GM19043 (cell line): ENCODE results near the gene SLC22A17.

Source experiments
- ATAC-seq: cut with Tn5 transposase; IDR thresholded peaks from one replicate; pipeline ENCODE4 v1.9.1; 2021; ENCODE audit warnings: low read depth; ENCODE audit not compliant: unreplicated experiment

The SLC22A17 gene

DNA sequence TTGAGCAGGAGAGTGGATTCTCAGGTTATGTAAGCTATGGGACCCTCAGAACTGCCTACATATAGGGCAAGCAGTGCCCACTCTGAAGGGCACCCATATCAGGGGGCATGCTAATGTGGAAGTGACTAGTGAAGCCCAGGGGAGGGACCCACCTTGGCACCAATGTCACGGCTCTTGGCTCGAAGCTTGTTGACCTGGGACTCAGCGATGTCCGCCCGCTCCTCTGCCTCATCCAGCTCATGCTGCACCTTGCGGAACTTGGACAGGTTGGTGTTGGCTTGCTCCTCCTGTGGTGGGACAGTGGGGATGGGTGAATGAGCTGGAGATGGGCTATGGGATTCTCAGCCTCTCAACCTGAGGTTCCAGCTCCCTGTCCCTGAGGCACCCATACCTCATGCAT, 29.6 kb upstream of the SLC22A17 start:
- no peak for ATAC-seq

DNA sequence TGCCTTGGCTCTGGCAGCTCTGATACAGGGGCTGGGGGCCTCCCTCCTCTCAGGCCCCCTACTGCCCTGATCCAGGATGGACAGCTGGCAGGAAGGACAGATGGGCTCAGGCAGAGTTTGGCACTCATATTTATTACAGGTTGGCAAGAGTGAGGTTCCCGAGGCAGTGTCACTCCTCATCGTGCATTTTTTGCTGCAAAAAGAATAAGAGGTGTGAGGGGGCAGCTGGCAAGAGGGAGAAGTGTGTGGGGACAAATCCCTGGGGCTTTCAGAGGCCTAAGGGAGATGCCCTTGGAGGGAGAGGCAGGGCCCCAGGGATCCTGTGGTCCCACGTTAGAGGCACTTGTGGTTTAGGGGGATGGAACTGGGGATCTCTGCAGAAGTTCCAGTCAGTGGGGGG, 29.2 kb upstream of the SLC22A17 start:
- ATAC-seq, result no peak

DNA sequence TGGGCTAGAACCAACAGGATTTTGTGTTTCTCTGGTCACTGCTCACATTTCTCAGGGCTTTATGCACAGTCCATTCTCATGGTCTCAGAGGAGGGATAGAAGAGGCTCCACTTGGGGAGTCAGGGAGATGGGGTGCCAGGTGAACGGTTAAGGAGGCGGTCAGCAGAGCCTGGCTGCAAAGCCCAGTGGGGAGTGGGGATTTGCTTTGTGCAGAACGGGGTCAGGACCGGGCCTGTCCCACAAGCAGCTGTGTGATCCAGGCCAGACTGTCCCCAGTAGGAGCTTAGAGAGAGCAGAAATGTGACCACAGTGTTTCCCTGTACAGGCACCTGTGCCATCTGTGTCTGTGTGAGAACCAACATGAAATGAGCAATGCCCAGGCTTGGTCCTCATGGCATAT, 28.3 kb upstream of the SLC22A17 start:
- ATAC-seq, result no peak

DNA sequence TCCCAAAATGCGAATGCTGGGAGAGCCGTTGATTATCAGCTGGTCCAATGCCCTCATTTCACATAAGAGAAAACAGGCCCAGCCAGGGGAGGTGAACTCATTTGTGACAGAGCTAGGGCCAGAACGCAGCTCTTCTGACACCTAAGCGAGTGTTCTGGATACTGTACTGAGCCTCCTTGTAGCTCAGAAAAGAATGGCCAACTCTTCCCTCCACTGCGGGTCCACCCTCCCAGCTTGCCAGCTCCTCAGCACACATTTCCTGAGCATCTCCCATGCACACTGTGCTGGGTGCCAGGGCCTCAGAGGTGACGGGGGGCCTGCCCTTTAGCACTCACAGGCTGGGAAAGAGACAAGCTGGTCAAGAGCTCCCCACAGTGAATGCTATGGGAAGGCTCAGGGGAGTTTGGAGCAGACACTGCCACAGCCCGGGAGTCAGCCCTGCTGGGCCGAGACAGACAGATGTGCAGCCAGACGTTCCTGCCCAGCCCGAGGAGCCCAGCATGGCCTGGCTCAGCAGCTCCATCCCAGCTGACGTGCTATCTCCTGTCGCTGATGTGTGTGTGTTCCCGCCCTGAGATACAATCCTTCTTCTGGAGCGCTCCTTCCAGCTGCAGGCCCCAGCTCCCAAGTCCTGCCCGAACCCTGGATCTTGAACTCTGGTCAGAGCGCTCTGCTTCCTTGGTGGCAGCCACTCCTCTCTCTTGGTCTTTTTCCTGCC, 27.7 kb upstream of the SLC22A17 start:
- no peak for ATAC-seq

DNA sequence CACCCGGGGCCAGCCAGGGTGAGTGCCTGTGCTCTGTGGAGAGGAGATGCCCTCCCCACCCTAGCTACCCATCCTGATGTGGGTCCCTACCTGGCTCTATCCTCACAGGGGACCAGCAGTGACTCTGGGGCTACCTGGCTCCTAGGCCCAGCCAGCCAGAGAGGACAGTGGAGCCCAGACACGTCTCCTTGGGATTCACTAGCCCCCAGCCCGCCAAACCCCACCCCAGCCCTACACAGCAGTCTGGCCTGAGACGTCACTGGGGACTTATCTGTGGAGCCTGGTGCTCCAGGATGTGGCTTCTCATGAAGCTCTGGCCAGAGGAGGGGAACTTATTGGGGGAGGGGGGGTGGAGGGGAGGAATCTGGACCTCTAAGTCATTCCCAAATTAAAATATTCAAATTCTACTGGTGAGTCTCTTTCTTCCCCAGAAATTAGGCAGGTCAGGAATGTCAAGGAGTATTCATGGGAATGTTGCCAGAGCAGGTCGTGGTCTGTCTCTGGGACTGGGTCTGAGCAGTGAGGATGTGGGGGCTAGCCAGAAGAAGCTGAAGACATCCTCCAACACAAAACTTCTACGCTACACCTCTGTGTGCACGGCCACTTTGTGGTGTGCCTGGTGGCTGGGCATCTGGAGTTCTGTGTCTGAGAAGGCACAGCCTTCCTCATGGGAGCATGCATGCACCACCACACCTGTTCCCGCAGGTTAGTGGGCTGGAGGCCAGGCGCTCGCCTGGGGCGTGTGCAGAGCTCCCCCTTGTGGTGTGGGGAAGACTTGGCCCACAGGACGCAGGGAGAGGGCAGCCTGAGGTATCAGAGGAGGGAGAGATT, 26.9 kb upstream of the SLC22A17 start:
- no peak for ATAC-seq

DNA sequence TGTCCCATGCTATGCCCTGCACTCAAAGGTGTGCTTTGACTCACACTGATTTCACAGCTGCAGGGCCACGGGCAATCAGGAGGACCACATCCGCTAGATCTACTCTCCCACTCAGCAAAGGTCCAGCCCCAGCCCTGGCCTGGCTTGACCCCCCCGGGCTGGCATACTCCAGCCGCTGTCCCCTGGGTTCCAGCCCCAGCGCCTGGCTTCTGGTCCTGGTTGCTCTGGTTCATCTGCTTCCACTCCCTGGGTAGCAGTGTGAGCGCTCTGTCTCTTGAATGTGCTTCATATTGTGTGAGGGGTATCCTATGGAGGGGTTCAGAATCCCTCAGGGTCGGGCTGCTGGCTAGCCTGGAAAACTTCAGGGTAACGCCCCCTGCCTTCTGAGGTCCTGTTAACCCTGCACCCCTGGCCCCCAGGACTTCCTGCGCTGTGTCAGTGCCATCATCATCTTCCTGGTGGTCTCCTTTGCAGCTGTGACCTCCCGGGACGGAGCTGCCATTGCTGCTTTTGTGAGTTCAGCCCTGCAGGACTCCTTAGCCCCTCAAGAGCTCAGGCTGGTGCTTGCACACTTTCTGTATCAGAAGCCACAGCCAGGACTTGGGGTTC, 26.0 kb upstream of the SLC22A17 start:
- no peak for ATAC-seq

DNA sequence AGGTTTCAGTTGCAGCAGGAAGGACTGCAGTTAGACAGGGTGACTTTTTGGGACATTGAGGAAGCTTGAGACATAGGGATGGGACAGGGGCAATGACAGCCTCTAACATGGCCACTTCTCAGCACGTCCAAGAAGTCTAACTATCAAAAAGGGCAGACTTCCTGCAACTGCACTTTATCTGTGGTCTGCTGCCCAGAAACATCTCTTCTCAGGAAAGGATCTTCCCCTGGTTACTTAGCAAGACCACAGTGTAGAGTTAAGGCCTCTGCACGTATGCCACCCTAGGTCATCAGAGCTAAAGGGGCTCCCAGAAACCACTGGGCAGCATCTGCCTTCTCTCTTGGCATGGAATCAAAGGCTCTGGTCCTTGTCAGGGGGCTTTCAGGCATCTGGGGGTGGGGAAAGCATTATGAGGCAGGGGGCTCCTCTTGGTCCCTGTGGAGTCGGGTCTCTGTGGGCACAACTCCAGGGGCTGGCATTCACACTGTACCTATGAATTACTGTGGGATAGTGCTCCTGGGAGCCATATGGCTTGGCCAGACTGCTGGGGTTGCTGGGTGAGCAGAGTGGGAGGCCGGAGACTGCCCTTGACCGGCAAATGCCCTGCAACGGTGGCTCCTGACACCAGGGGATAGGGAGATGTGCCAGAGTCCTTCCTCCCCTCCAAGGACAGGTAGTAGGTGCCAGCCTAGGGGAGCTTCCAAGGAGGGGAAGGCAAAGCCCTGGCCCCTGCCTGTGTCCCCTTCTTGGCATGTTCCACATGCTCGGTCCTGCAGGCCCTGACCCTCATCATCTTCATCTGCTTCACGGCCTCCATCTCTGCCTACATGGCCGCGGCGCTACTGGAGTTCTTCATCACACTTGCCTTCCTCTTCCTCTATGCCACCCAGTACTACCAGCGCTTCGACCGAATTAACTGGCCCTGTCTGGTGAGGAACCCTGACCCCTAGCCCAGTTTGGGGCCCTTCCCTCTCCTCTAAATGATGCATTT, 25.2 kb upstream of the SLC22A17 start:
- ATAC-seq, result no peak

DNA sequence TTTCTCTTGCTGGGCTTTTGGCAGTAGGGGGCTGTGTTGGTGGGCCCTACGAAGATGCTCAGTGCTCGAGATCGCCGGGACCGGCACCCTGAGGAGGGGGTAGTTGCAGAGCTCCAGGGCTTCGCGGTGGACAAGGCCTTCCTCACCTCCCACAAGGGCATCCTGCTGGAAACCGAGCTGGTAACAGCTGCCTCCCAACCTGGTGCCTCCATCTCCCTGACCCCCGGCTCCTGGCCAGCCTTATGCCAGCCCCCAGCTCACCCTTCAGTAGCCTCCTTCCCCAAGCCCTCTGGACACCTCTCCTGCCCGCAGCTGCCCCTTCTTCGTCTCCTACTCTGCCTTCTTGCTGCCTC, 24.5 kb upstream of the SLC22A17 start:
- ATAC-seq, result no peak

DNA sequence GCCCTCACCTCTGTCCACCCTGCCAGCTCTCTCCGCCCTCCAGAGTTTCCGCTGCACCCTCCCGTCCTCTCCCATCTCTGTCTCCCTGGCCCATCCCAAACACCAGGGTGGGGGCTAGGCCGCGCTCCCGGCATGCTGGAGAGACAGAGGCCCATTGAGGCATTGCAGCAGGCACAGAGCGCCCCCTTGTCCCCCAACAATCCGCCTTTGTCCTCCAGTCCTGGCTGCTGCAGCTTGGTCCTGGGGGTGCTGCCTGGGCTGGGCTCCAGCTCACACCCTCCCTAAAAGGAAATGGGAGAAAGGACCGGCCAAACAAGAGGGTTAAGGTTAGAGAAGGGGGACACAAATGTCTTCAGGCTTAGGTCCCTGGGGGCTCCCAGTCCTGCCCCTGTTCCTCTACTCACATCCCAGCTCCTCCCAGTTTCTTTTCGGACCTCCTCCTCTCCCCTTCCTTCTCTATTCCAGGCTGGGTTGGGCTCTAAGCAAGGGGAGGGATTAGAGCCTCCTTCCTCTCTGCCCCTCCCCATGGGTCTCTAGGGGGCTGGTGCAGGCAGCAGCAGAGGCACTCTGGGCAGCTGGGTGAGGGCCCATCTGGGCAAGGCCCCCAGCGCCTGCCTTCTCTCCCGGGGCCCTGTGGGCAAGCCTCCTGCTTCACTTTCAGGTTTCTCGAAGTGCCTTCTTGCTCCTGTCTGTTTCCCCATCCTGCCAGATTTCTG, 24.0 kb upstream of the SLC22A17 start, which contains the start of gene CMTM5:
CMTM5 (plus strand) TSS at position 565 of the 716 bp plus-strand sequence. CDS start 206 bp downstream, outside the sequence.
- no peak for ATAC-seq

DNA sequence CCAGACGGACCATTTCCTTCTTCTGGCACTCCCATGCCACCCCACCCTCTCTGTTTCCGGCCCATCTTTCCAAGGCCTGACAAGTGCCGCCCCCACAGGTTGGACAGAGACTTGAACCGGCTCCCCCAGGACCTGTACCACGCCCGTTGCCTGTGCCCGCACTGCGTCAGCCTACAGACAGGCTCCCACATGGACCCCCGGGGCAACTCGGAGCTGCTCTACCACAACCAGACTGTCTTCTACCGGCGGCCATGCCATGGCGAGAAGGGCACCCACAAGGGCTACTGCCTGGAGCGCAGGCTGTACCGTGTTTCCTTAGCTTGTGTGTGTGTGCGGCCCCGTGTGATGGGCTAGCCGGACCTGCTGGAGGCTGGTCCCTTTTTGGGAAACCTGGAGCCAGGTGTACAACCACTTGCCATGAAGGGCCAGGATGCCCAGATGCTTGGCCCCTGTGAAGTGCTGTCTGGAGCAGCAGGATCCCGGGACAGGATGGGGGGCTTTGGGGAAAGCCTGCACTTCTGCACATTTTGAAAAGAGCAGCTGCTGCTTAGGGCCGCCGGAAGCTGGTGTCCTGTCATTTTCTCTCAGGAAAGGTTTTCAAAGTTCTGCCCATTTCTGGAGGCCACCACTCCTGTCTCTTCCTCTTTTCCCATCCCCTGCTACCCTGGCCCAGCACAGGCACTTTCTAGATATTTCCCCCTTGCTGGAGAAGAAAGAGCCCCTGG, 23.0 kb upstream of the SLC22A17 start:
- ATAC-seq, result no peak

DNA sequence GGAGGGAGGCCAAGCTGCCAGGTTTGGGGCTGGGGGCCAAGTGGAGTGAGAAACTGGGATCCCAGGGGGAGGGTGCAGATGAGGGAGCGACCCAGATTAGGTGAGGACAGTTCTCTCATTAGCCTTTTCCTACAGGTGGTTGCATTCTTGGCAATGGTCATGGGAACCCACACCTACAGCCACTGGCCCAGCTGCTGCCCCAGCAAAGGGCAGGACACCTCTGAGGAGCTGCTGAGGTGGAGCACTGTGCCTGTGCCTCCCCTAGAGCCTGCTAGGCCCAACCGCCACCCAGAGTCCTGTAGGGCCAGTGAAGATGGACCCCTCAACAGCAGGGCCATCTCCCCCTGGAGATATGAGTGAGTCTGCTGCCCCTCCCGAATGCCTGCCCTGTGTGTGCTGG, 20.4 kb upstream of the SLC22A17 start:
- ATAC-seq, result no peak

DNA sequence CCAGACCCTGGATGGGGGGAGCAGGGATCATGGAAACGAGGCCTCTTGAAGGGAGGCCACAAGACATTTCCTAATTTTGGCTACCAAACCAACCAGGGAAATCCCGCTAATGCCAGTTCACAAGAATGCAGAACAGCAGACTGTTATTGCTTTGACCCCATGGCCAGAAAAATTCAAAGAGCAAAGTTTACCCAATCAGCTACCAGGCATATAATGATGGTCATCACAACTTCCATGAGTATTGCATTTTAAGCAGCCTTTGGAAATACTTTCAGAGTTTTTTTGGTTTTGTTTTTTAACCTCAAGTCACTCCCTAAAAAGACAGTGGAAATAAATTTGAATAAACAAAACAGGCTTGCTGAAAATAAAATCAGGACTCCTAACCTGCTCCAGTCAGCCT, 19.8 kb upstream of the SLC22A17 start, which contains the start of gene IL25:
IL25 (plus strand) TSS at position 301 of the 400 bp plus-strand sequence.
- ATAC-seq, result no peak

DNA sequence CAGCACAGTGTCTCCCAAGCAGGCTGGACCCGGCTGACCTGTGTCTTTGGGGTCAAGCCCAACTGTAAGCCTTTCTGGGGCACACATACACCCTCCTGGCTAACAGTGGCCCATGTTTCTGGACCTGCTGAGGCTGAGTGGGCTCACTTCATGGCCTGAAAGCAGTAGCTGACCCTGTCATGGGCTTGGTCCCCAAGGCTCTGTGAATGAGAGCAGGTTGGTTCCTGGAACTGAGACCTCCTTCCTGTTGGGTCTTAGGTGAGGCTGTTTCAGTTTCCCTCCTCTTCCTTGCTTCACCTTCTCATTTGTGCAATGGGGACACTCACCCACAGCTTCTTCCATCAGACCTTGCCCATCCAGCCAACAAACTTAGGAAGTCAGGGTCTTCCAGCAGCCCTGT, 19.2 kb upstream of the SLC22A17 start:
- ATAC-seq, result no peak

DNA sequence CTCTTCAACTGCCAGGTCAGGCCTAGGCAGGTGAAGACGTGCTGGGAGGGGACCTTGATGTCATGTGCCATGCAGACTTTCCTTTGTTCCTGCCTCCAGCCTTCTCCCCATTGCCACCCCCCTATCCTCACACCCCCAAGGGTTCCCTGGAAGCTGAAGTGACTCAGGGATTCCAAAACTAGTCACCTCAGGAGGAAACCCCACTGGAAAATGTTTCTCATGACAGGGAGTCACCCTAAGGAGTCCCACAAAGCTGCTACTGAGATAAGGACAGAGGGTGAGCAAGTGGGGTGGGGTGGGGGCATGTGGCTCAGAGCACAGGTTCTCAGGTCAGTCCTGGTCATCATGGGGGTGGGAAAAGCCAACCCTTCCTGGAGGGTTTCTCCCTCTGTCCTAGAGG, 17.5 kb upstream of the SLC22A17 start:
- no peak for ATAC-seq

DNA sequence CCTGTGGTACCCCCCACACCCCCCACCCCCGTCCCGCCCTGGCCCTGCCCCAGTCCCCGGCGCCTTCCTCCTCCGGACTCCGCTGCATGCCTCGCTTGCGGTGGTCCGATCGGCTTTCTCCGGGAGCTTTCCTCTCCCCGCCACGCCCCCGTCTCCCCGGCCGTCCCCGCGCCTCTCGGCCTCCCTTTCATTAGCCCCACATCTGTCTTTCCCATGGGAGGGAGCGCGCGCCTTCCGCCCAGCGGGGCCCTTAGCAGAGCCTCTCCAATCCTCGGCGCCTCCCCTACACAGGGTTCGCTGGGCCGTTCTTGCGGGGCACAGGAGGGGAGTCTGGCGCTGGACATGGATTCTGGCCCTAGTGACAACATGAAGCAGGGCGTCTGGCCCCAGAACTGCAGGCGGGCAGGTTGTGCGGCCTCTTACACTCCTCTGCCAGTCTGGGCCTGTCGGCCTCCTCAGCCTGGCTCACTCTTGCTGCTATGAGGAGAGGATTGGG, 13.8 kb upstream of the SLC22A17 start:
- ATAC-seq, result no peak

DNA sequence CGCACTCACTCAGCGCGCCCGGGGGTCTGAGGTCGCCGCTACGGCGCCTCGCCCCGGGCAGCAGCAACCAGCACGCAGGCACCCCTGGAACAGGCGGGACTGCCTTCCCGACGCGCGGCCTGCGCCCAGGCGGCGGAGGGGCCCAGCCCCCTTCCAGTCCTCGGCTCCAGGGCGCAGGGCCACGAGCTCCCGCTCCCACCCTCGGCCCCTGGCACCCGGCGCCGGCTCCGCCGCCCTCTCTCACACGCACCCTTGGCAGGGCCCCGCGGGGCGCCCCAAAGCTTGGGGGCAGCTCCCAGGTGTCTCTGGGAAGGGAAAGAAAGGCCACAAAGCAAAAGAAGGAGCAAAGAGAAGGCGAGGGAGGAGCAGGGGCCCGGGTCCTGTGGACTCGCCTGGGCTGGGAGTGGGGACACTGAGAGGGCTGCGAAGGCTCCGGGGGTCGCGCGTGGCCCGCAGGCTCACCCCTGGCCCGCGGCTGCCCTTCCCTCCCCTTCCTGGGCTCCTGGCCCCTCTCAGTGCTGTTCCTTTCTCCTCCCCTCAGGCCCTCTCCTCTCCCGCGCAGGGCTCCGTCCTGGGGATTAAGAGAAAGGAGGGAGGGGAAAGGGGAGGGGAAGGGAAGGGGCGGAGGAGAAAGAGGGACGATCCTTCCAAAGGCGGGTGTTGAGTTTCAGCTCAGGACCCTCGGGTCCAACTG, 13.2 kb upstream of the SLC22A17 start:
- no peak for ATAC-seq

DNA sequence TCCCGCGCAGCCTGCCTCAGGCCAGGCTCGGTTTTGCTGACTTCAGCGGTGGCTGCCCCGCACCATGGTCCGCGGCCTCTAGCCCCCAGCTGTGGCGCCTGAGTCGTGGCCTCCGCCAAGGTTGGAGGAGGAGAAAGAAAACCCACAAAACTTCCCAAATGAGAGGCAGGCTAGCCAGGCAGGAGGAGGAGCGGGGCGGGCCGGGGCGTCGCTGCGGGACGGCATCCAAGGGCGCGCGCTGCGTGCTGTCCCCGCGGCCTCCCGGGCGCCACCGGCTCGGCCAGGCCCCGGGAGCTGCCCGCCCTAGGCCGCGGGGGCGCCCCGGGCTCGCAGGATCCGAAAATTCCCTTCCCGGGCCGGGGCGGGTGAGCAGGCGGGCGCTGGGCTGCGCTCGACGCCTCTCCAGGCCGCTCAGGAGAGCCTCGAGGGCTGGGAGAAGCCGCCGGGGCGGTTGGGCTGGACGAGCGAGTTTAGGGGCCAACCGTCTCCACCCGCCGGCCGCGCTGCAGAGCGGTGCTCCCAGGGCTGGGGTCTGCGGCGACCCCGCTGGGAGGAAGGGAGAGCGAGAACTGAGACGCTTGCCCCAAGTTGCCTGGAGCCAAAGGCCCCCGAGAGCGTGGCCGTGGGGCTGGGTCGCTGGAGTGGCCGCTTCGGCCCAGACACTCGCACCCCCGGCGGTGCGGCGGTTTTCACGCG, 12.5 kb upstream of the SLC22A17 start, which contains the start of gene EFS:
EFS (minus strand) TSS at position 137 of the 696 bp plus-strand sequence. CDS start 147 bp downstream, outside the sequence.
- ATAC-seq, result no peak
